PC-9 (cell line): ENCODE measurements around the gene SDHA. TPM values are rescaled to one million over a fixed set of nuclear protein-coding genes. Genes with fewer than 3 reads are reported as not detected.

ENCODE experiments used
- BruUV-seq: library from RNA; stranded (reverse); fragments of 400-500 nt; replicated peaks from 2 replicates; lab custom pipeline; 2021; lab: Mats Ljungman, UMichigan
- CTCF ChIA-PET: fragments of 300-600 bp; sonication (Branson Sonifier 250); formaldehyde crosslinking; loops from one replicate; lab custom pipeline; 2022; ENCODE audit warnings: antibody characterized with exemption; lab: Charles Lee
- POLR2A ChIA-PET: fragments of 300-600 bp; sonication (Branson Sonifier 250); formaldehyde crosslinking; loops from one replicate; lab custom pipeline; 2022; ENCODE audit warnings: antibody characterized with exemption; ENCODE audit not compliant: unreplicated experiment; lab: Charles Lee
- DNase-seq, 2 experiments: peaks; one replicate each; pipeline versions ENCODE4 v3.0.0 to v3.0.0-alpha.2; 2015 to 2022; ENCODE audit warnings: mixed read lengths in 1 of 2
- H2AFZ ChIP-seq: fragments of 200-600 bp; sonication (generic); 2 replicates; pipeline ENCODE4 v1.8.1; 2017; ENCODE audit warnings: antibody characterized with exemption
- H3F3A ChIP-seq: fragments of 200-600 bp; sonication (generic); 2 replicates; pipeline ENCODE4 v1.8.1; 2017; ENCODE audit warnings: antibody characterized with exemption, mild to moderate bottlenecking, low read depth; ENCODE audit not compliant: insufficient read depth
- H3K27ac ChIP-seq: fragments of 200-600 bp; sonication (generic); 2 replicates; pipeline ENCODE4 v1.6.1; 2016; ENCODE audit warnings: mixed run types
- H3K27me3 ChIP-seq: fragments of 200-600 bp; sonication (generic); 2 replicates; pipeline ENCODE4 v1.6.1; 2016; ENCODE audit warnings: low read depth, mixed run types; ENCODE audit not compliant: insufficient read depth
- H3K36me3 ChIP-seq: fragments of 200-600 bp; sonication (generic); 2 replicates; pipeline ENCODE4 v1.6.1; 2016; ENCODE audit warnings: low read depth, mixed run types
- H3K4me1 ChIP-seq: fragments of 200-600 bp; sonication (generic); replicated peaks from 2 replicates; pipeline ENCODE4 v1.6.1; 2016; ENCODE audit warnings: mixed run types; ENCODE audit not compliant: insufficient read depth
- H3K4me2 ChIP-seq: fragments of 200-600 bp; sonication (generic); 2 replicates; pipeline ENCODE4 v1.6.1; 2017; ENCODE audit warnings: mixed run types
- H3K4me3 ChIP-seq: fragments of 200-600 bp; sonication (generic); 2 replicates; pipeline ENCODE4 v1.6.1; 2016; ENCODE audit warnings: mixed run types
- H3K79me2 ChIP-seq: fragments of 200-600 bp; sonication (generic); 2 replicates; pipeline ENCODE4 v1.6.1; 2017; ENCODE audit warnings: low read depth, mixed run types
- H3K9me2 ChIP-seq: fragments of 200-600 bp; sonication (generic); 2 replicates; pipeline ENCODE4 v1.8.1; 2017; ENCODE audit warnings: mild to moderate bottlenecking; ENCODE audit not compliant: insufficient read depth
- H3K9me3 ChIP-seq: fragments of 200-600 bp; sonication (generic); 2 replicates; pipeline ENCODE4 v1.8.1; 2016; ENCODE audit warnings: low read depth; ENCODE audit not compliant: insufficient read depth
- H4K20me1 ChIP-seq: fragments of 200-600 bp; sonication (generic); 2 replicates; pipeline ENCODE4 v1.8.1; 2017; ENCODE audit not compliant: insufficient read depth
- EZH2 ChIP-seq: fragments of 200-600 bp; sonication (generic); IDR thresholded peaks from 2 replicates; pipeline ENCODE4 v1.8.0; 2017; ENCODE audit warnings: antibody characterized with exemption, low read depth
- intact Hi-C: fragments of 100-400 bp; cut with micrococcal nuclease; formaldehyde crosslinking; loops from one replicate; pipeline ENCODE4 v1.10.0; 2022; ENCODE audit not compliant: unreplicated experiment
- total RNA-seq: library from RNA; stranded (reverse); gene quantifications from 2 replicates; pipeline ENCODE4 v1.2.3, GENCODE V29; 2021
- TF ChIP-seq, protein P1 (sequence below): fragments of 200-600 bp; sonication (generic); conservative IDR thresholded peaks from 2 replicates; pipeline ENCODE4 v1.6.1; 2017; ENCODE audit warnings: mixed run types, antibody characterized with exemption, mild to moderate bottlenecking, moderate library complexity

The SDHA gene
- total RNA-seq, 1 experiment from 2014 or later = 347 TPM

DNA sequence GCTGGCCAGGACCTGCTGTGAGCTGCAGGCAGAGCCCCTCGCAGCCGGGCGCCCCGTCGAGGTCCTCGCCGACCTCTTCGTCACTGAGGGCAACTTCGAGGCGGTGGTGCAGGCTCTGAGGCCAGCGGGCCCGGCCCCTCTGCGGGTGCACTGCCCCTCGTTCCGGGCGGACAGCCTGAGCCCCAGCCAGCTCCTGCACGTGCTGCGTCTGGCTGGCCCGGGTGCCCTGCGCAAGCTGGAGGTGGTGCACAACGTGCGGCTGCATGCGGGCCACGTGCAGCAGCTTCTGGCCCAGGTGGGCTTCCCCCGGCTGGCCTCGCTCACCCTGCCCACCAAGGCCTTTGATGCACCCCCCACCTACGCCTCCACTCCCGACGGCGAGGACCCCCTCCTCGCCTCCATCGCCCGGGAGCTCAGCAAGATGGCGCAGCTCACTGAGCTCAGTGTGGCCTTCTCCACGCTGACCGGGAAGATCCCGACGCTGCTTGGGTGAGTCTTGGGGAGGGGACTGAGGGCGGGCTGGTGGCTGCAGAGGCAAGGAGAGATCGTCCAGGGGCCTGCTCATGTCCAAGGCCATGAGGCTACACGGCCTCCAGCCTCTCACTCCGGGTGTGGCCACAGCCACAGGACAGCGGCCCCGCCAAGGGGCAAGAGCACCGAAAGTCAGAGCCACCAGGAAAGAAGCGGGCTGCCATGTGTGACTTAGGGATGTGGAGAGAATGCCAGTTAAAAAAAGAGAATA, 26.0 kb upstream of the SDHA start:
- ChIA-PET POLR2A (no interaction called here), CTCF (no interaction called here)
- Histone ChIP-seq H4K20me1 (0 out of 2 replicates have a peak, but pooled peaks cover 5% of the 10 kb centered on the region), H3K27me3 (peaks cover 52% of the 10 kb centered on the region), H3K4me1 (no peaks in the 10 kb centered on the region), H3K27ac (no peak overlapping the region), H3K4me3 (no peak overlapping the region), H3F3A (no peaks in the 10 kb centered on the region), H3K4me2 (no peak overlapping the region), H3K79me2 (no peaks in the 10 kb centered on the region), H3K36me3 (no peaks in the 10 kb centered on the region), H3K9me2 (no peaks in the 10 kb centered on the region), H2AFZ (no peak overlapping the region), H3K9me3 (no peaks in the 10 kb centered on the region)
- TF ChIP-seq EZH2 = no peak
- TF ChIP-seq, protein P1, sequence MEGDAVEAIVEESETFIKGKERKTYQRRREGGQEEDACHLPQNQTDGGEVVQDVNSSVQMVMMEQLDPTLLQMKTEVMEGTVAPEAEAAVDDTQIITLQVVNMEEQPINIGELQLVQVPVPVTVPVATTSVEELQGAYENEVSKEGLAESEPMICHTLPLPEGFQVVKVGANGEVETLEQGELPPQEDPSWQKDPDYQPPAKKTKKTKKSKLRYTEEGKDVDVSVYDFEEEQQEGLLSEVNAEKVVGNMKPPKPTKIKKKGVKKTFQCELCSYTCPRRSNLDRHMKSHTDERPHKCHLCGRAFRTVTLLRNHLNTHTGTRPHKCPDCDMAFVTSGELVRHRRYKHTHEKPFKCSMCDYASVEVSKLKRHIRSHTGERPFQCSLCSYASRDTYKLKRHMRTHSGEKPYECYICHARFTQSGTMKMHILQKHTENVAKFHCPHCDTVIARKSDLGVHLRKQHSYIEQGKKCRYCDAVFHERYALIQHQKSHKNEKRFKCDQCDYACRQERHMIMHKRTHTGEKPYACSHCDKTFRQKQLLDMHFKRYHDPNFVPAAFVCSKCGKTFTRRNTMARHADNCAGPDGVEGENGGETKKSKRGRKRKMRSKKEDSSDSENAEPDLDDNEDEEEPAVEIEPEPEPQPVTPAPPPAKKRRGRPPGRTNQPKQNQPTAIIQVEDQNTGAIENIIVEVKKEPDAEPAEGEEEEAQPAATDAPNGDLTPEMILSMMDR = no peak
- no TSS peak for BruUV-seq
- intact Hi-C loops = no loop called here
- no peak for DNase-seq

DNA sequence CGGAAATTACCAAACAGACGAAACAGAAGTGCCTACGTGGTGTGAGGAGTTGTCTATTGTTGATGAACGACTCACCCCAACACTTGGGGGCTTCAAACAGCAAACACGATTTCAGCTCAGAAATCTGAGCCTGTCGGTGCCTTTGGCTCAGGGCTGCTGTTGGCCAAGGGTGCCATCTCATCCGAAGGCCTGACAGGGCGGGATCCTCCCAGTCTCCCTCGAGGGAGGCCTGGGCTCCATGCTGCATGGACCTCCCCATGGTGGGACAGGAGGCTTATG, 25.5 kb upstream of the SDHA start:
- Histone ChIP-seq H3K36me3 (no peaks in the 10 kb centered on the region), H3K9me3 (no peaks in the 10 kb centered on the region), H3F3A (no peaks in the 10 kb centered on the region), H2AFZ (no peak overlapping the region), H3K9me2 (no peaks in the 10 kb centered on the region), H3K4me3 (no peak overlapping the region), H3K79me2 (no peaks in the 10 kb centered on the region), H3K4me2 (no peak overlapping the region), H3K27ac (no peak overlapping the region), H4K20me1 (0 out of 2 replicates have a peak, but pooled peaks cover 5% of the 10 kb centered on the region), H3K4me1 (no peaks in the 10 kb centered on the region), H3K27me3 (peaks cover 47% of the 10 kb centered on the region)
- ChIA-PET POLR2A (no interaction called here), CTCF (no interaction called here)
- BruUV-seq = no TSS peak
- no peak for DNase-seq
- intact Hi-C loops = no loop called here
- no peak for TF ChIP-seq EZH2
- TF ChIP-seq, protein P1 = no peak

DNA sequence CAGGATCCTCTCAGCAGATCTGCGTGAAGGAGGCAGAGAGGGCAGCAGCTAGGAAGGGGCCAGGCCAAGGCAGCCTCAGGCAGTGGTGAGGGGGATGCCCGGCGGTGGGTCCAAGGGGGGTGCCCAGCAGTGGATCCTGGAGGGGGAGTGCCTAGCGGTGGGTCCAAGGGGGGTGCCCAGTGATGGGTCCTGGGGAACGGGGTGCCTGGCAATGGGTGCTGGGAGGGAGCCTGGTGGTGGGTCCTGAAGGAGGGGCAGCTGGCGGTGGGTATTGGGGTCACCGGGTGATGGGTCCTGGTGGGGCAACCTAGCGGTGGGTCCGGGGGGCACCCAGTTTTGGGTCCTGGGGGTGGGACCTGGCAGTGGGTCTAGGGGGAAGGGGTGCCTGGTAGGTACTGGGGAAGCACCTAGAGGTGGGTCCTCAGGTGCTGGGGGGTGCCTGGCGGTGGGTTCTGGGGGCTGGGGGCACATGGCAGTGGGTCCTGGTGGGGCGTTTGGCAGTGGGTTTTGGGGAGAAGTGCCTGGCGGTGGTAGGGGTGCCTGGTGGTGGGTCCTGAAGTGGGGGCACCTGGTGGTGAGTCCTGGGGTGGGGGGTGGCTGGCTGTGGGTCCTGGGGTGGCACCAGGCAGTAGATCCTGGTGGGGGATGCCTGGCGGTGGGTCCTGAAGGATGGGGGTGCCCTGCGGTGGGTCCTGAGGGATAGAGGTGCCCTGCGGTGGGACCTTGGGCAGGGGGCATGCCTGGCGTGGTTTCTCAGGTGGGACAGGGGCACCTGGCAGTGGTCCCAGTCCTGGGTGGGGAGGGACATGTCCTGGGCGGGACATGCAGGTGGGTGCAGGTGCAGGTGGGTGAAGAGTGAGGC, 24.9 kb upstream of the SDHA start:
- no peak for DNase-seq
- CTCF ChIA-PET = no interaction called here
- Histone ChIP-seq H3K27me3 (peaks cover 42% of the 10 kb centered on the region), H3K4me3 (no peak overlapping the region), H3K36me3 (no peaks in the 10 kb centered on the region), H3K4me1 (no peaks in the 10 kb centered on the region), H3K27ac (no peak overlapping the region), H4K20me1 (0 out of 2 replicates have a peak, but pooled peaks cover 8% of the 10 kb centered on the region), H3K9me2 (no peaks in the 10 kb centered on the region), H2AFZ (no peak overlapping the region), H3K4me2 (no peak overlapping the region), H3F3A (no peaks in the 10 kb centered on the region), H3K9me3 (no peaks in the 10 kb centered on the region), H3K79me2 (no peaks in the 10 kb centered on the region)
- intact Hi-C loops = no loop called here
- TF ChIP-seq, protein P1 = no peak
- TF ChIP-seq EZH2 = no peak
- POLR2A ChIA-PET = no interaction called here
- BruUV-seq = no TSS peak
